IMR-90 (cell line): ENCODE measurements around the gene OR2T12. TPM values are rescaled to one million over a fixed set of nuclear protein-coding genes. Genes with fewer than 3 reads are reported as not detected.

Experiments
- ATAC-seq: fragments of 200-7000 bp; cut with Tn5 transposase; 2 replicates; pipeline ENCODE4 v1.9.1; 2020; ENCODE audit warnings: low read depth, mild to moderate bottlenecking, moderate library complexity
- BruUV-seq: library from RNA; stranded (reverse); fragments of 400-500 nt; replicated peaks from 2 replicates; lab custom pipeline; 2021; lab: Mats Ljungman, UMichigan
- CTCF ChIA-PET: fragments of 300-600 bp; formaldehyde crosslinking; extraction: SDS; loops from one replicate; lab custom pipeline; 2021; ENCODE audit warnings: antibody characterized with exemption; lab: Yijun Ruan, JAX
- POLR2A ChIA-PET: fragments of 300-600 bp; sonication (Branson Sonifier 250); formaldehyde crosslinking; loops from one replicate; lab custom pipeline; 2022; ENCODE audit warnings: antibody characterized with exemption; ENCODE audit not compliant: unreplicated experiment; lab: Charles Lee
- DNase-seq: peaks from one replicate; pipeline ENCODE4 v3.0.0; 2013
- H2AFZ ChIP-seq: replicated peaks from 2 replicates; pipeline ENCODE3; 2013; ENCODE audit warnings: low read length, mild to moderate bottlenecking; ENCODE audit not compliant: poor library complexity
- H2AK5ac ChIP-seq: 2 replicates; pipeline ENCODE4 v1.6.1; 2013; ENCODE audit warnings: low read depth, low read length, inconsistent platforms
- H2AK9ac ChIP-seq: replicated peaks from 2 replicates; pipeline ENCODE3; 2013; ENCODE audit warnings: mild to moderate bottlenecking, low read depth, low read length, moderate library complexity; ENCODE audit not compliant: poor library complexity
- H2BK120ac ChIP-seq: 2 replicates; pipeline ENCODE4 v1.6.1; 2013; ENCODE audit warnings: low read depth, low read length, inconsistent platforms
- H2BK15ac ChIP-seq: 3 replicates; pipeline ENCODE4 v1.6.1; 2013; ENCODE audit warnings: low read depth, low read length, inconsistent platforms
- H2BK20ac ChIP-seq: 2 replicates; pipeline ENCODE4 v1.6.1; 2013; ENCODE audit warnings: low read depth, mild to moderate bottlenecking, inconsistent platforms, low read length, moderate library complexity
- H2BK5ac ChIP-seq: 2 replicates; pipeline ENCODE4 v1.6.1; 2013; ENCODE audit warnings: mild to moderate bottlenecking, low read depth, low read length, inconsistent platforms; ENCODE audit not compliant: poor library complexity, severe bottlenecking
- H3K14ac ChIP-seq: replicated peaks from 2 replicates; pipeline ENCODE4 v1.6.1; 2013; ENCODE audit warnings: low read depth, low read length, inconsistent platforms
- H3K18ac ChIP-seq: 2 replicates; pipeline ENCODE4 v1.6.1; 2013; ENCODE audit warnings: low read depth, low read length, control low read depth
- H3K23ac ChIP-seq: 2 replicates; pipeline ENCODE4 v1.6.1; 2013; ENCODE audit warnings: low read depth, low read length, inconsistent platforms
- H3K27ac ChIP-seq: 2 replicates; pipeline ENCODE4 v1.5.1; 2013; ENCODE audit warnings: mild to moderate bottlenecking, control low read depth, low read length; ENCODE audit not compliant: insufficient read depth
- H3K27me3 ChIP-seq: 2 replicates; pipeline ENCODE4 v1.6.1; 2013; ENCODE audit warnings: low read length; ENCODE audit not compliant: control insufficient read depth, insufficient read depth
- H3K36me3 ChIP-seq: 2 replicates; pipeline ENCODE4 v1.6.1; 2013; ENCODE audit warnings: low read length, mixed read lengths; ENCODE audit not compliant: control insufficient read depth, insufficient read depth
- H3K4ac ChIP-seq: 2 replicates; pipeline ENCODE4 v1.6.1; 2013; ENCODE audit warnings: low read depth, low read length, inconsistent platforms
- H3K4me1 ChIP-seq: 2 replicates; pipeline ENCODE4 v1.6.1; 2013; ENCODE audit warnings: low read length, mixed read lengths; ENCODE audit not compliant: control insufficient read depth, insufficient read depth
- H3K4me2 ChIP-seq: 2 replicates; pipeline ENCODE4 v1.6.1; 2013; ENCODE audit warnings: low read depth, mild to moderate bottlenecking, control low read depth, low read length, moderate library complexity
- H3K4me3 ChIP-seq: 2 replicates; pipeline ENCODE4 v1.5.1; 2013; ENCODE audit warnings: low read depth, mild to moderate bottlenecking, control low read depth, low read length, moderate library complexity; ENCODE audit not compliant: insufficient read depth
- H3K56ac ChIP-seq: 2 replicates; pipeline ENCODE4 v1.6.1; 2013; ENCODE audit warnings: low read length, inconsistent platforms; ENCODE audit not compliant: insufficient read depth; ENCODE audit errors: extremely low read depth
- H3K79me1 ChIP-seq, 2 experiments: 2 replicates each; pipeline ENCODE4 v1.6.1; 2013; ENCODE audit warnings: low read length in 2 of 2, inconsistent platforms in 1 of 2, low read depth in 1 of 2
- H3K9ac ChIP-seq: 2 replicates; pipeline ENCODE4 v1.6.1; 2013; ENCODE audit warnings: low read depth, low read length, control low read depth
- H3K9me1 ChIP-seq: 2 replicates; pipeline ENCODE4 v1.6.1; 2013; ENCODE audit warnings: low read length, inconsistent platforms; ENCODE audit not compliant: insufficient read depth
- H3K9me3 ChIP-seq: 2 replicates; pipeline ENCODE4 v1.6.1; 2013; ENCODE audit warnings: low read length; ENCODE audit not compliant: control insufficient read depth, insufficient read depth
- H4K20me1 ChIP-seq: 2 replicates; pipeline ENCODE4 v1.6.1; 2013; ENCODE audit warnings: low read length, inconsistent platforms; ENCODE audit not compliant: insufficient read depth
- H4K5ac ChIP-seq: 2 replicates; pipeline ENCODE4 v1.6.1; 2013; ENCODE audit warnings: mild to moderate bottlenecking, low read depth, low read length, control low read depth
- H4K8ac ChIP-seq, 2 experiments: 2 replicates each; pipeline ENCODE4 v1.6.1; 2013; ENCODE audit warnings: low read depth in 2 of 2, low read length in 2 of 2, control low read depth in 1 of 2, inconsistent platforms in 1 of 2
- H4K91ac ChIP-seq: 2 replicates; pipeline ENCODE4 v1.6.1; 2013; ENCODE audit warnings: low read depth, low read length, inconsistent platforms; ENCODE audit not compliant: insufficient read depth
- BHLHE40 ChIP-seq: fragments of 150-350 bp; IDR thresholded peaks from 2 replicates; pipeline ENCODE4 v1.6.1; 2016; ENCODE audit warnings: mild to moderate bottlenecking, low read depth, low read length
- CEBPB ChIP-seq: IDR thresholded peaks from 2 replicates; pipeline ENCODE4 v1.6.1; 2012; ENCODE audit warnings: low read depth, low read length, improper control_type of control experiment
- ELK1 ChIP-seq: fragments of 150-350 bp; IDR thresholded peaks from 2 replicates; pipeline ENCODE4 v1.6.1; 2016; ENCODE audit warnings: low read depth, mild to moderate bottlenecking, low read length, moderate library complexity, borderline replicate concordance
- FOS ChIP-seq: fragments of 150-350 bp; IDR thresholded peaks from 2 replicates; pipeline ENCODE4 v1.6.1; 2016; ENCODE audit warnings: low read depth, low read length
- MAFK ChIP-seq: IDR thresholded peaks from 2 replicates; pipeline ENCODE4 v1.6.1; 2012; ENCODE audit warnings: low read depth, low read length, improper control_type of control experiment
- MAZ ChIP-seq: IDR thresholded peaks from 2 replicates; pipeline ENCODE4 v1.6.1; 2012; ENCODE audit warnings: low read depth, mild to moderate bottlenecking, low read length, improper control_type of control experiment, moderate library complexity, borderline replicate concordance
- MXI1 ChIP-seq: IDR thresholded peaks from 2 replicates; pipeline ENCODE4 v1.6.1; 2012; ENCODE audit warnings: low read depth, mild to moderate bottlenecking, low read length, moderate library complexity, borderline replicate concordance
- POLR2A ChIP-seq: IDR thresholded peaks from 2 replicates; pipeline ENCODE4 v1.6.1; 2012; ENCODE audit warnings: mild to moderate bottlenecking, low read depth, low read length
- RAD21 ChIP-seq: IDR thresholded peaks from 2 replicates; pipeline ENCODE4 v1.6.1; 2012; ENCODE audit warnings: low read length, improper control_type of control experiment
- RCOR1 ChIP-seq: IDR thresholded peaks from 2 replicates; pipeline ENCODE4 v1.6.1; 2012; ENCODE audit warnings: mild to moderate bottlenecking, low read length, improper control_type of control experiment; ENCODE audit not compliant: insufficient replicate concordance
- RFX5 ChIP-seq: IDR thresholded peaks from 2 replicates; pipeline ENCODE4 v1.8.0; 2012; ENCODE audit warnings: low read depth, mild to moderate bottlenecking, low read length, moderate library complexity
- USF2 ChIP-seq: fragments of 150-350 bp; IDR thresholded peaks from 2 replicates; pipeline ENCODE4 v1.6.1; 2017; ENCODE audit warnings: mild to moderate bottlenecking, antibody characterized with exemption, low read length, low read depth
- WGBS, 2 experiments: methylation state at CpG; one replicate each; pipeline versions ENCODE4 v1.1.5 to v1.1.7; 2013; ENCODE audit warnings: missing lambda C conversion rate in 2 of 2; ENCODE audit not compliant: insufficient read length in 1 of 2; ENCODE audit errors: extremely low coverage in 2 of 2; 5-methylcytosine and 5-hydroxymethylcytosine counted together
- dilution Hi-C: fragments of 300-500 bp; cut with HindIII; formaldehyde crosslinking; loops from one replicate; pipeline ENCODE4 v1.14.3; 2018; ENCODE audit warnings: low sequenced_read_pairs; ENCODE audit not compliant: unreplicated experiment
- in situ Hi-C: fragments of 300-500 bp; cut with MboI; formaldehyde crosslinking; loops from 3 replicates; pipeline ENCODE4 v1.14.3; 2019; ENCODE audit warnings: low sequenced_read_pairs, inconsistent platforms, mixed read lengths
- intact Hi-C: fragments of 100-400 bp; cut with micrococcal nuclease; formaldehyde crosslinking; loops from 2 replicates; pipeline ENCODE4 v1.10.0; 2022
- polyA plus RNA-seq, 3 experiments: library from polyadenylated mRNA; depleted of rRNA; stranded (reverse); fragments of >200 nt; gene quantifications; 2 replicates each; pipeline ENCODE4 v1.2.3, GENCODE V29; 2012; ENCODE audit warnings: low replicate concordance in 1 of 3
- total RNA-seq: library from RNA; depleted of rRNA; stranded (reverse); fragments of >200 nt; gene quantifications from 2 replicates; pipeline ENCODE4 v1.2.3, GENCODE V29; 2012

The OR2T12 gene
- total and polyA plus RNA-seq, 2 of the 4 experiments (the other 2 are of a cell fraction), result not detected

- Histone ChIP-seq H2BK15ac (no peak overlapping the region), H3K27ac (no peak overlapping the region), H2BK5ac (no peak overlapping the region), H3K18ac (no peak overlapping the region), H2AK9ac (no peak overlapping the region), H3K14ac (no peak overlapping the region), H4K8ac (no peak overlapping the region), H3K4me1 (no peaks in the 10 kb centered on the region), H3K79me1 (no peaks in the 10 kb centered on the region), H3K9me3 (peaks cover 18% of the 10 kb centered on the region), H3K9me1 (no peaks in the 10 kb centered on the region), H2BK20ac (no peak overlapping the region), H3K56ac (no peak overlapping the region), H4K91ac (no peak overlapping the region), H3K9ac (no peak overlapping the region), H3K4me3 (no peak overlapping the region), H3K23ac (no peak overlapping the region), H4K5ac (no peak overlapping the region), H4K20me1 (no peaks in the 10 kb centered on the region), H2AK5ac (no peak overlapping the region), H2AFZ (no peak overlapping the region), H3K4me2 (no peak overlapping the region), H3K4ac (no peak overlapping the region), H2BK120ac (no peak overlapping the region), H3K36me3 (no peaks in the 10 kb centered on the region), H3K27me3 (no peaks in the 10 kb centered on the region)
- intact Hi-C loops, result no loop called here
- no peak for DNase-seq
- ChIA-PET POLR2A (no interaction called here), CTCF (no interaction called here)
- WGBS, 2 experiments, result no CpG with 5 or more reads among the region's 11 CpGs
- TF ChIP-seq RAD21, result no peak
- no peak for TF ChIP-seq MAFK
- no peak for TF ChIP-seq POLR2A
- TF ChIP-seq USF2, result no peak
- TF ChIP-seq FOS, result no peak
- no peak for TF ChIP-seq ELK1
- TF ChIP-seq MXI1, result no peak
- TF ChIP-seq CEBPB, result no peak
- no peak for TF ChIP-seq RFX5
- TF ChIP-seq MAZ, result no peak
- no peak for TF ChIP-seq RCOR1
- no peak for TF ChIP-seq BHLHE40
- dilution Hi-C loops, result no loop called here
- no peak for ATAC-seq
- in situ Hi-C loops, result no loop called here
- no TSS peak for BruUV-seq
Measured at GRCh38 chr1:248316796-248317195, 13.6 kb upstream of the OR2T12 start.
